ENCODE measurements around the gene GABRA5.

GABRA5 gene

DNA sequence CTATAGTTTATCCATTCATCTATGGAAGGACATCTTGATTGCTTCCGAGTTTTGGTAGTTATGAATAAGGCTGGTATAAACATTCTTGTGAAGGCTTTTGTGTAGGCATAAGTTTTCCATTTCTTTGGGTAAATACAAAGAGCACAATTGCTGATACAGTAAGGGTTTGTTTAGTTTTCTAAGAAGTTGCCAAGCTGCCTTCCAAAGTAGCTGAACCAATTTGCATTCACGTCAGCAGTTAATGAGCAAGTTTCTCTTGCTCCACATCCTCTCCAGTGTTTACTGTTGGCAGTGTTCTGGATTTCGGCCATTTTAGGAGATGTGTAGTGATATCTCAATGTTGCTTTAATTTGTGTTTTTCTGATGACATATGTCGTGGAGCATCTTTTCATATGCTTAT, 34.2 kb downstream of the GABRA5 start:
- TF ChIP-seq, protein P1, sequence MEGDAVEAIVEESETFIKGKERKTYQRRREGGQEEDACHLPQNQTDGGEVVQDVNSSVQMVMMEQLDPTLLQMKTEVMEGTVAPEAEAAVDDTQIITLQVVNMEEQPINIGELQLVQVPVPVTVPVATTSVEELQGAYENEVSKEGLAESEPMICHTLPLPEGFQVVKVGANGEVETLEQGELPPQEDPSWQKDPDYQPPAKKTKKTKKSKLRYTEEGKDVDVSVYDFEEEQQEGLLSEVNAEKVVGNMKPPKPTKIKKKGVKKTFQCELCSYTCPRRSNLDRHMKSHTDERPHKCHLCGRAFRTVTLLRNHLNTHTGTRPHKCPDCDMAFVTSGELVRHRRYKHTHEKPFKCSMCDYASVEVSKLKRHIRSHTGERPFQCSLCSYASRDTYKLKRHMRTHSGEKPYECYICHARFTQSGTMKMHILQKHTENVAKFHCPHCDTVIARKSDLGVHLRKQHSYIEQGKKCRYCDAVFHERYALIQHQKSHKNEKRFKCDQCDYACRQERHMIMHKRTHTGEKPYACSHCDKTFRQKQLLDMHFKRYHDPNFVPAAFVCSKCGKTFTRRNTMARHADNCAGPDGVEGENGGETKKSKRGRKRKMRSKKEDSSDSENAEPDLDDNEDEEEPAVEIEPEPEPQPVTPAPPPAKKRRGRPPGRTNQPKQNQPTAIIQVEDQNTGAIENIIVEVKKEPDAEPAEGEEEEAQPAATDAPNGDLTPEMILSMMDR (IDR thresholded peaks at IDR 0.05; ENCODE audit: low read depth, low read length, missing control alignments), result no peak
- no peak for DNase-seq (ENCODE audit: low read depth)
- no peak overlapping the region for H3K4me3 ChIP-seq (ENCODE audit: low read depth, low read length)

DNA sequence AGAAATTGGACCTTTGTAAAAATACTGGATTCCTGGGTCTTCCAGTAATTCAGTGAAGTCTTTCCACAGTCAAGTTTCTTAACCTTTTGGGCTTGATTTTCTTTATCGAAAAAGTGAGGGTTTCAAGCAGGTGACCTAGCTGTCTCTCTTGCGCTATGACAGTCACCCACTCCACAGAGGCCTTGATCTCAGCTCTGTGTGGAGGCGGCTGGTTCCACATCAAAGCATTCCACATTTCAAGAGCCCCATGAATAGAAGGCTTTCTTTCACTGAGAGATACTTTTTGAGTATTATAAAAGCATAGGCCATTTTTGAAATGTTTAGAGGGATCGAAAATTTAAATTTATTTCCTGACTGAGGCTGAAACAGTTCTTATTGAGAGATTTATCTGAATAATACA, 43.9 kb downstream of the GABRA5 start:
- TF ChIP-seq, protein P1 (IDR thresholded peaks at IDR 0.05; ENCODE audit: low read depth, low read length, missing control alignments), result no peak
- DNase-seq (ENCODE audit: low read depth), result no peak
- H3K4me3 ChIP-seq (ENCODE audit: low read depth, low read length), result no peak overlapping the region

DNA sequence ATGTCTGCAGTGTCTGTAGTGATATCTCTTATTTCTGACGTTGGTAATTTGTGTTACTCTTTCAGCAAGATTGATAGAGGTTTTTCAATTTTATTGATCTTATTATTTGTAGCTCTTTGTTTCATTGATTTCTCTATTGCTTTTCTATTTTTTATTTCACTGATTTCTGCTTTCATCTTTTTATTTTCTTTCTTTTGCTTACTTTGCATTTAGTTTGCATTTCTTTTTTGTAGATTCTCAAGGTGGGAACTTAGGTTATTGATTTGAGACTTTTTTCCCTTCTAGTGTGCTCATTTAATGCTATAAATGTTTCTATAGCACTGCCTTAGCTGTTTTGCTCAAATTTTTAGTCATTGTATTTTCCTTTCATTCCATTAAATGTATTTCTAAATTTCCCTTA, 54.6 kb downstream of the GABRA5 start:
- no peak overlapping the region for H3K4me3 ChIP-seq (ENCODE audit: low read depth, low read length)
- DNase-seq (ENCODE audit: low read depth), result no peak
- TF ChIP-seq, protein P1 (IDR thresholded peaks at IDR 0.05; ENCODE audit: low read depth, low read length, missing control alignments), result no peak

DNA sequence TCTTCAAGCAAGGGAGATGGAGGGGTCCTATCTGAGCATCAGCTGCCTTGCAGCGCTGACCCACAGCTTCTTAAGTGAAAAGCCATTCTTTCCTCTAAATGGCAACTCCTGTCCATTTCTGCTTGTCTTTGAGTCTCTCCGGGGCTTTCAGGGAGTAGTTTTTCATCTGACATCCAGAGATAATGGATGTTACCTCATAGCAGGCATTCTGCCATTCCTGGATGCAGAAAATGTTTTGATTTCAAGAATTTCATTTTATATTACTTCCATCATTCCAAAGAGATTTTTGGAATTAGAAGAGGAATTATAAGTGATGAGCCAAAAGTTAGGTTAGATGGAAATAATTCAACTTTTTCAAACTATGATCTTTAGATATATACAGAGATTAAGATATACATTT, 59.2 kb downstream of the GABRA5 start:
- no peak overlapping the region for H3K4me3 ChIP-seq (ENCODE audit: low read depth, low read length)
- no peak for DNase-seq (ENCODE audit: low read depth)

DNA sequence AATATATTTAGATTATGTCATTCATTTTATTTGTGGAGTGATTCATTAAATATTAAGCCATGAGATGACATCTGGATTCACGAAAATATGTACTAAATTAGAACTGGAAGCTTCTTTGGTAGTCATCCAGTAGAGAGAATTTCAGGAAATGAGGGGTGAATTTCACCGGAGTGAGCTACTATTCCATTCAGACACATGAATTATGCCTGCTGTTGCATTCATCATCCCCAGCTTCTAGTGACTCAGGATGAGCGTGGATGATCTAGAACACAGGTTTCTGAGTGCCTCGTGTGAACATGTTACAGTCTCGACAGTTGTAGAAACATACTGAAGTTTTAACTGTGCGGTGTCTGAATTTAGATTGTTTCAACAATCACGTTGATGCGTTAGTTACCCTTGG, 61.2 kb downstream of the GABRA5 start:
- H3K4me3 ChIP-seq (ENCODE audit: low read depth, low read length), result no peak overlapping the region
- TF ChIP-seq, protein P1 (IDR thresholded peaks at IDR 0.05; ENCODE audit: low read depth, low read length, missing control alignments), result no peak
- no peak for DNase-seq (ENCODE audit: low read depth)

More for the DNA sequence above, 59.2 kb downstream of the GABRA5 start:
- TF ChIP-seq, protein P1 (IDR thresholded peaks at IDR 0.05; ENCODE audit: low read depth, low read length, missing control alignments), result no peak

DNA sequence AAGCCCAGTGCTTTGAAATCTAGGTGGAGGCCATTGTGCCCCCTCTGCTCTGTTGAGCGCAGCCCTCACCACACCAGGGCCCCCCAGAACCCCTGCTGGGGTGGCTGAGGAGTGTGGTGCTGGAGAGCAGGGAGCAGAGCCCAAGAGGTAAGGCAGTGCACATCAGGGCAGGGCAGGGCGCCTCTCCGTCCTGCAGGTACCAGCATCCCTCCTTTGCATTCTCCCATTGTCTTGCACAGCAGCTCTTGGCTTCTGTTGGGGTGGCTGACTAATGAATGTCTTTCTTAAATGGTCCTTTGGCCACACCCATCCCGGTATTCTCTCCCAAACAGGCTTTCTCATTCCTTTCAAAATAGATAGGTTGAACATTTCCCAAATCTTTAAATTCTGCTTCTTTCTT, 62.7 kb downstream of the GABRA5 start:
- no peak for DNase-seq (ENCODE audit: low read depth)
- no peak overlapping the region for H3K4me3 ChIP-seq (ENCODE audit: low read depth, low read length)
- TF ChIP-seq, protein P1 (IDR thresholded peaks at IDR 0.05; ENCODE audit: low read depth, low read length, missing control alignments), result no peak

DNA sequence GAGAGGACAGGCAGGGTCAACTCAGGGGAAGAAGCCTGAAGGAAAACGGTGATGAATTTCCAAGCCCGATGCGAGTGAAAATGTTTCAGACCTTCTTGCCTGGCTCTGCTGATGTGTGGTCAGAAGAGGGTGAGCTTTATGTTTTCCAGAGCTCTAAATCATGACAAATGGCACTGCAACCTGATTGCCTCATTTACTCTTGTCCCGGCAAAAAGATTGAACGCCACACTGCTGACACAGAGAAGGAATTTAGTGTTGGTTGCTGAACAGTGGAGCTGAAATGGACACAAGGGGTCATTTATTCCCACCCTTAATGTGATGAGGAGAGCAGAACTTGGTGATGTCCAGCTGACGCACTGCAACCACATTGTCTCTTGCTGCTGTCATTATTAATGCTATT, 68.0 kb downstream of the GABRA5 start:
- TF ChIP-seq, protein P1 (IDR thresholded peaks at IDR 0.05; ENCODE audit: low read depth, low read length, missing control alignments), result no peak
- no peak for DNase-seq (ENCODE audit: low read depth)
- H3K4me3 ChIP-seq (ENCODE audit: low read depth, low read length), result no peak overlapping the region
